Hematopoietic multipotent progenitor cell treated with erythropoietin and hydrocortisone succinate and interleukin-3 and kit ligand, for 6 days (in vitro differentiated cells): ENCODE results near the gene CLEC2L.
A peak's percentile ranks its signal among the peaks of the same experiment; 100 is the strongest.
"Not testable (repeated sequence)": the region's sequence is repeated elsewhere in the genome, so short reads cannot be mapped to it uniquely, and the experiment has no call there.

Experiments
- DNase-seq: peaks from one replicate; pipeline ENCODE4 v3.0.0-alpha.2; 2015

The CLEC2L gene

DNA sequence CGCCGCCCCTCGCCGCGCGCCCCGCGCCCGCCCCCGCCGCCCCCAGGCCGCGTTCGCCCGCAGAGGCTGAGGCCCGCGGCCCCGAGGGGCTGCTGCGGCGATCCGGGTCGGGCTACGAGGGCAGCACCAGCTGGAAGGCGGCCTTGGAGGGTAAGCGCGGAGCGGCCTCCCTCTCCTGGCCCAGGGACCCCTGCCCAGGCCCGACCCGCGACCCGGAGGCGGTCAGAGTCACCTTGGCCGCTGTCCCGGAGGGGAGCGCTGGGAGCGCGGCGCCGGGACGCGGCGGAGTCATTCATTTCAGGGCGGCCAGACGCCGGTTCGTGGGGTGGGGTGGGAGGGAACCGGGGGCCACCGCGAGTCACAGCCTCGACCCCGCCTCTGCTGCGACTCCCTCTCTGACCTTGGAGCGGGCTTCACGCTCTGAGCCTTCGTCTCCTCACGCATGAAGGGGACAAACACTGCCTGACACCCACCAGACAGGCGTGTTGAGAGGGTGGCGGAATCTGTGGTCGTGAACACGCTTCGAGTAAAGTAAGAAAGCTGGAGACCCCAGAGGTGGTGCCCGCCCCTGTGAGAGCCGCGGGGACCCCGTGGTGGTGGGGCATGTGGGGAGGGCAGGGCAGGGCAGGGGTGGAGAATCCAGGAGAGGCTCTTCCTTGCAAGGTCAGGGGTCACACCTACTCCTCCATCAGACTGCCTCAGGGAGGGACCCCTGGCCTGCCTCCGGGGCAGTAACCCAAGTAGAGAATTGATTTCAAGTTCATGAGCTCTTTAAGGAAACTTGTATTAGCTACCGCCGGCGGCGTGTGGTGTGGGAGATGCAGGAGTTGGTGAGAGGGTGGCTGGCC lies 707 bp downstream of the CLEC2L start:
- DNase-seq = no peak

DNA sequence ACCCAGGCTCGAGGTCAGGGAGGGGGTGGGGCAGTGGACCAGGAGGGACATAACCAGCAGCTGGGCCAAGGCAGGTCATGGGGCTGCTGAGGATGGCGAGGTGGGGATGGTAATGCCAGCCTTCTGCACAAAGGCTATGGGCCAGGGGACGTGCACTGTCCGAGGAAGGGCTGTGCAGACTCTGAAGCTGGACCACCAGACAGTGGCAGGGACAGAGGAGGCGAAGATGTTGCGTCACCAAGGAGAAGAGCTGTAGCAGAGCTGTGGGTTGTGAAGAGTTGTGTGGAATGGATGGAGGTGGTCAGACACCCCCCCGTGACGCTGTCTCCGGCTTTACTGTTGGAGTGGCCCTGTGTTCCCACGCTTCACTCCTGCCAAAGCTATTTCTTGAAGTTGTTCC lies 1.8 kb downstream of the CLEC2L start:
- DNase-seq = no peak

- no peak for DNase-seq
Measured at GRCh38 chr7:139525750-139526149, 2.3 kb downstream of the CLEC2L start.

DNA sequence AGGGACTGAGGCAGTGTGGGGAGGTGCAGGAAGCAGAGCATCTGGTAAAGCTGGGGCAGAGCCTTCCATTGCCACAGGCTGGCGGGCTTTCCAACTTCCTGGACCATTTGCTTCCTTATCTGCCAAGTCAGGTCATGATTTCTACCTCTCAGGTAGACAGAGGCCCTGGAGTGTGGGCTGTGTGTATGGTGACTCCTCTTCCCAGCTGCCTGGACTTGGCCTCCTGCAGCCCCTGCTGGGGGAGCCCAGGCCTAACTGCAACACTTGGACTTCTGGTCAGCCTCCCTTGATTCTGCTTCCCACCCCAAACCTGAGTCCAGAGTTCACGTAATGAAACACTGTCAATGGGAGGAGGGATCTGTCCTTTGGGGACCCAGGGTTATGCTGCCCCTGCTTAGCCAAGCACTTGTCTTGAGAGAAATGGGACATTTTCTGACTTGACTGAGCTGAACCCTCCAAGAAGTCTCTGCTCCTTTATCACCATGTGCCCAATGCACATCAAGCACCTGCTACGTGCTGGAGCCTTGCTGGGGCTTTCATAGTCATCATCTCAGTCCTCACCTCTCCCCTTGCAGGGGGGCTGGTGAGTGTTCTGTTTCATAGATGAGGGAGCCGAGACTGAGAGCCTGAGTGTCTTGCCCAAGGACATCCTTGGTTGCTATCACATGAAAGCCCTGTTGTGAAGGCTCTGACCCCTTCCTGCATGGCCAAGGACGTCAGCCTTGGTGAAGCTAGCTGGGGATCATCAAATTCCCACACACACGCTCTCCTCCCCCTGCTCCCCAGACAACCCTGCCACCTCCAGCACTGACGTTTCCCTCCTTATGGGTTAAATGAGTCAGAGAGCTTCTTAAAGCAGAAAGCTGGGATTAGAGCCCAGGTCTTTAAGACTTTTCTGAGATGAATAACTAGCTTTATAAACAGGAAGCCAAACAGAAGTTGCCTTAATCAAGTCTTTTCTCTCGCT lies 3.4 kb downstream of the CLEC2L start:
- DNase-seq = no peak

- DNase-seq = no peak
Measured at GRCh38 chr7:139531094-139531493, 7.6 kb downstream of the CLEC2L start.

DNA sequence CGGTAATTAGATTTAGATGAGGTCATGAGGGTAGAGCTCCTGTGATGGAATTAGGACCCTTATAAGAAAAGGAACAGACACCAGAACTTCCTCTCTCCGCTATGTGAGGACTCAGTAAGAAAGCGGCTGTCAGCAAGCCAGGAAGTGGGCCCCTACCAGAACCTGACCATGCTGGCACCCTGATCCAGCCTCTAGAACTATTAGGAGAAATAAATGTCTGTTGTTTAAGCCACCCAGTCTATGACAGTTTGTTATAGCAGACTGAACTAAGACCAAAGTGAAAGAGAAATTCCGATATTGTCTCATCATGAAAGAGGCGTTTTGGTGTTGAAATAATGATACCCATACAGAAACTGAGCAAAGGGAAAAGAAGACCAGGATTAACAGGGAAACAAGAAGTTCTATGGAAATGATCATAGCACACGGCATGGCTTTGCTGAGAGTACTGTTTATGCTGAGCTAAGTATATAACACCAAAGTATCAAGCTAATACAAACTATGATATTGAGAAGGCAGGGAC lies 9.2 kb downstream of the CLEC2L start:
- no peak for DNase-seq

DNA sequence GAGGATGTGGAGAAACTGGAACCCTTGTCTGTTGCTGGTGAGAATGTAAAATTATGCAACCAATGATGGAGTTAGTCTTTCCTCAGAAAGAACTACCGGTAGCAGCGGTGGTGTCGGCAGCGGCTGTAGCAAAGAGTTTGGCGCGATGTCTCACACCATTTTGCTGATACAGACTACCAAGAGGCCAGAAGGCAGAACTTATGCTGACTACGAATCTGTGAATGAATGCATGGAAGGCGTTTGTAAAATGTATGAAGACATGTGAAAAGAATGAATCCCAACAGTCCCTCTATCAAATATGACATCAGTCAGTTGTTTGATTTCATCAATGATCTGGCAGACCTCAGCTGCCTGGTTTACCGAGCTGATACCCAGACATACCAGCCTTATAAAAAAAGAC lies 10.6 kb downstream of the CLEC2L start:
- no peak for DNase-seq

- no peak for DNase-seq
Measured at GRCh38 chr7:139534966-139535651, 11.6 kb downstream of the CLEC2L start.

DNA sequence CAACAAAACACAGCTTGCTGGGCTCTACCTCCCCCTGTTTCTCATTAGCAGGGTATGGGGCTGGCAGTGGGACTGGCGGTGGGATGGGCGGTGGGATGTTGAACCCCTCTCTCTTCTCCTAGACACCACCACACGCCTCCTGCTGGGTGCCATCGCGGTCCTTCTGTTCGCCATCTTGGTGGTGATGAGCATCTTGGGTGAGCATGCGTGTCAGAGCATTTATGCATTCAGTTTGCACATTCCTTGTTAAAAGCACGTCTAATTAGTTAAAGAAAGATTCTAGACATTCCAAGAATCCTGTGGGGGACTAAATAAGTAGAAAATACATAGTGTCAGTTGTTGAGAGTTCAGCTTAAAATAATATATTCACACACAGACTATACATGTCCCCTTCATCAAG lies 12.7 kb downstream of the CLEC2L start:
- no peak for DNase-seq

GRCh38 chr7:139538881-139539635 lies 15.6 kb downstream of the CLEC2L start:
- DNase-seq = no peak

DNA sequence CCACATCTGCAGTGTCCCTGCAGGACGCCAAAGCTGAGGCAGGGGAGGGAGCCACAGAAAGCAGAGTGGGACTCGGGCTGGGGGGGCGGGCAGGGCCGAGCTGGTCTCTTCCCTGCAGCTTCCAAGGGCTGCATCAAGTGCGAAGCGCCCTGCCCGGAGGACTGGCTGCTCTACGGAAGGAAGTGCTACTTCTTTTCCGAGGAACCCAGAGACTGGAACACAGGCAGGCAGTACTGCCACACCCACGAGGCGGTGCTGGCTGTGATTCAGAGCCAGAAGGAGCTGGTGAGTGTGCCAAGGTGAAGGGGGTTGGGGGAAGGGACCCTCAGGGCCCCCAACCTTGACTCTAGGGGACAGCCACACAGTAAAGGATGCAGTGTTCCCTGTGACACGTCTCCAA lies 16.7 kb downstream of the CLEC2L start:
- no peak for DNase-seq

DNA sequence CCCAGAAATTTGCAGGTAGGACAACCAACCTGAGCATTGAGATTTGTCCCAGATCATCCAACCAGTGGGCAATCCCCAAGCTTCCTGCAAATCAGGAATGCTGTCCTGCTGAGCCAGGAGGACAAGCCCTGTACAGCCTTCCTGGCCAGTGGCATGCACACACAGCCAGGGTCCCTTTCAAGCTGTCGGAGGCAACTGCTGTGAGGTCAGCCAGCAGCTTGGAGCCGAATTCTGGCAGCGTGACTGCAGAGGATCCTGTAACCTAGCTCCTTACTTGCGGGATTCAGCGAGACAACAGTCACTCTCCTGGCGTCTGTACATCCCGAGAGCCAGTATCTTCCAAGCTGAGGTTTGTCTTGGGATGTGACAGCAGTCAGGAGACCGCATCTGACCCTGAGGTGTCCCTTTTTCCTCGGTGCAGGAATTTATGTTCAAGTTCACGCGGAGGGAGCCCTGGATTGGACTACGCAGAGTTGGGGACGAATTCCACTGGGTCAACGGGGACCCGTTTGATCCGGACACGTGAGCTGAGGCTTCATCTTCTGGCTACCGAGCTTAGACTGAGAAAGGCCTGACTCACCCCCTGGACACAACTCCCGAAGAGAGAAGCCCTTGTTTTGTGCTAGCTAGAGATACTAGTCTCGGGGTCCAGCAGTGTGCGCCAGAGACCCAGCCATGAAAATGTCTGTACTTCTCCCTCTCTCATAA lies 18.3 kb downstream of the CLEC2L start:
- DNase-seq = no peak

DNA sequence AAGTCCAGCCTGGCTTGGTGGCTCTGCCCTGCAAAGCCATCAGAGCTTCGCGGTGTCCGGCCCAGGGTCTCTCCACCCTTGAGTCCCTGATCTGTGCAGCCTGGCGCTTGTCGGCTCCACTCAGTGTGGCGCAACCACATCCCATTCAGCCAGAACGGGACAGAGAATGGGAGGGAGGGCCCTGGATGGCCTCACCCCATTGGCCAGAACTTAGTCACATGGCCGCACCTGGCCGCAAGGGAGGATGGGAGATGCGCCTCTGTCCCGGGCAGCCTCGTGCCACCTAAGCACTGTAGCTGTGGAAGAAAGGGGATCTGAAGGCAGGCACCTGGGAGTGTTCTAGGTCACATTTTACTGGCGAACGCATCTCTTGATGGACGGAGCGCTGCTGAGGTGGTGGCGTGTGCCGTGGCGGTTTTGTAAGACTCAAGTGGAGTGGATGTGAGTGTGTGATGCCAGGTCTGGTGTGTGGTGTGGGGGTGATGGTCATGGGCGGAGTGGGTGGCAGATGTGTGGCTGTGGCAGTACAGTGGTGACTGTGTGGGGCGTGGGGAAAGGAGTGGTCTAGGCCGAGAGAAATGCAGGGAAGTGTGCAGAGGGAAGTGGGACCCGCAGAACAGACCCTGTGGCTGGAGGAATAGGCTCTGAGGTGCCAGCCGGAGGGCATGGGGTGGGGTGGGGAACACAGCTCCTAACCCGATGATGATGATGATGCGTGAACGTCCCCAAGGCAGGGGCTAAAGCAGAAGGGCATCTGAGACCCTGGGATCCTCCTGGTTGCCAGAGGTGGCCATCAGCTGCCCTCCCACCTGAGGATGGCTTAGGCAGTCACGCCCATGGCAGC lies 19.0 kb downstream of the CLEC2L start:
- DNase-seq = no peak

GRCh38 chr7:139543801-139544603 lies 20.5 kb downstream of the CLEC2L start:
- peak; percentile 22 for DNase-seq

- DNase-seq = no peak
Measured at GRCh38 chr7:139544645-139545044, 21.2 kb downstream of the CLEC2L start.

GRCh38 chr7:139548302-139549028 lies 25.0 kb downstream of the CLEC2L start:
- no peak for DNase-seq

- not testable (repeated sequence) for DNase-seq
Measured at GRCh38 chr7:139553991-139554700, 30.7 kb downstream of the CLEC2L start.

GRCh38 chr7:139557857-139558581 lies 34.5 kb downstream of the CLEC2L start:
- no peak for DNase-seq
